Brain microvascular endothelial cell (primary cell): ENCODE results near the gene SCN3A.

Experiments used
- DNase-seq: peaks from one replicate; pipeline ENCODE4 v3.0.0-alpha.2; 2020
- H3K27ac ChIP-seq: fragments of 250-450 bp; sonication (Bioruptor Pico); 2 replicates; pipeline ENCODE4 v1.5.1; 2020; ENCODE audit warnings: mild to moderate bottlenecking, moderate library complexity
- H3K27me3 ChIP-seq: fragments of 250-450 bp; sonication (Bioruptor Pico); replicated peaks from 2 replicates; pipeline ENCODE4 v1.5.1; 2020; ENCODE audit warnings: mild to moderate bottlenecking
- H3K36me3 ChIP-seq: fragments of 250-450 bp; sonication (Bioruptor Pico); replicated peaks from 2 replicates; pipeline ENCODE4 v1.5.1; 2020; ENCODE audit warnings: mild to moderate bottlenecking
- H3K4me3 ChIP-seq: 2 replicates; pipeline ENCODE4 v1.5.1; 2011; ENCODE audit warnings: low read depth, mild to moderate bottlenecking, control low read depth, low read length, moderate library complexity
- in situ Hi-C: cut with HindIII; loops from 2 replicates; pipeline ENCODE4 v1.10.0; 2017; ENCODE audit warnings: low sequenced_read_pairs, low pct_ligation_motif_present
- TF ChIP-seq, protein P1 (sequence below): IDR thresholded peaks from 2 replicates; pipeline ENCODE4 v1.5.1; 2011; ENCODE audit warnings: low read depth, mild to moderate bottlenecking, moderate library complexity, low read length, control low read depth, inconsistent platforms; ENCODE audit errors: missing control alignments

The SCN3A gene

GRCh38 chr2:165086337-165086736 lies 117.5 kb downstream of the SCN3A start:
- H3K27me3 ChIP-seq: no peaks in the 10 kb centered on the region
- no peak for DNase-seq
- no peaks in the 10 kb centered on the region for H3K36me3 ChIP-seq
- no peak overlapping the region for H3K4me3 ChIP-seq
- no peak overlapping the region for H3K27ac ChIP-seq
- TF ChIP-seq, protein P1, sequence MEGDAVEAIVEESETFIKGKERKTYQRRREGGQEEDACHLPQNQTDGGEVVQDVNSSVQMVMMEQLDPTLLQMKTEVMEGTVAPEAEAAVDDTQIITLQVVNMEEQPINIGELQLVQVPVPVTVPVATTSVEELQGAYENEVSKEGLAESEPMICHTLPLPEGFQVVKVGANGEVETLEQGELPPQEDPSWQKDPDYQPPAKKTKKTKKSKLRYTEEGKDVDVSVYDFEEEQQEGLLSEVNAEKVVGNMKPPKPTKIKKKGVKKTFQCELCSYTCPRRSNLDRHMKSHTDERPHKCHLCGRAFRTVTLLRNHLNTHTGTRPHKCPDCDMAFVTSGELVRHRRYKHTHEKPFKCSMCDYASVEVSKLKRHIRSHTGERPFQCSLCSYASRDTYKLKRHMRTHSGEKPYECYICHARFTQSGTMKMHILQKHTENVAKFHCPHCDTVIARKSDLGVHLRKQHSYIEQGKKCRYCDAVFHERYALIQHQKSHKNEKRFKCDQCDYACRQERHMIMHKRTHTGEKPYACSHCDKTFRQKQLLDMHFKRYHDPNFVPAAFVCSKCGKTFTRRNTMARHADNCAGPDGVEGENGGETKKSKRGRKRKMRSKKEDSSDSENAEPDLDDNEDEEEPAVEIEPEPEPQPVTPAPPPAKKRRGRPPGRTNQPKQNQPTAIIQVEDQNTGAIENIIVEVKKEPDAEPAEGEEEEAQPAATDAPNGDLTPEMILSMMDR: no peak
- in situ Hi-C loops: no loop called here

DNA sequence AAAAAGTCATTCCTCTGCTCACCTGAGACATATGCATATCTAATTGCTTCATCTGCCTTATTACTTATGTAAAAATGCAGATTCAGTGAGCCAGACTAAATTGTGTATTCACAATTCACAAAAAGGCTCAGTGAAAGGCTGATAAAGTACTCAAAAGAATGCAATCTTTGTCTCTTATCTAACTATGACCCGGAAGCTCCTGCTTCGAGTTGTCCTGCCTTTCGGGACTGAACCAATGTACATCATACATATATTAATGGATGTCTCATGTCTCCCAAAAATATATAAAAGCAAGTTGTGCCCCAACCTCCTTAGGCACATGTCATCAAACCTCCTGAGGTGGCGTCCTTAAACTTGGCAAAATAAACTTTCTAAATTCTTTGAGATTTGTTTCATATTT lies 120.5 kb downstream of the SCN3A start:
- TF ChIP-seq, protein P1: no peak
- in situ Hi-C loops: no loop called here
- Histone ChIP-seq H3K27me3 (no peaks in the 10 kb centered on the region), H3K4me3 (no peak overlapping the region), H3K27ac (no peak overlapping the region), H3K36me3 (no peaks in the 10 kb centered on the region)
- no peak for DNase-seq

DNA sequence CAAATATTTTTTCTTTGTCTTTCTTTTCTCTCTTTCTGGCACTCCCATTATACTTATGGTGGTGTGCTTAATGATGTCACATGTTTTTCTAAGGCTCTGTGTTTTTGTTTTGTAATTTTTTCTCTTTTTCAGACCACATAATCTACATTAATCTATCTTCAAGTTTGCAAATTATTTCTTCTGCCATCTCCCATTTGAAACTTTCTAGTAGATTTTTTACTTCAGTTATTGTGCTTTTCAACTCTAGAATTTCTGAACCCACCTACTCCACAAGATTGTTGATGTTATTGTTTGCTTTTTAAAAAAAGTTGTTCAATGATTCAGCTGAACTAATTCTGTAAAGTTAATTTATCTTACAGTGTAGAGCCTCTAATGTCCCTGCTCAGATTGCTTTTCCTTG lies 121.4 kb downstream of the SCN3A start:
- Histone ChIP-seq H3K27ac (no peak overlapping the region), H3K4me3 (no peak overlapping the region), H3K36me3 (no peaks in the 10 kb centered on the region), H3K27me3 (no peaks in the 10 kb centered on the region)
- TF ChIP-seq, protein P1: no peak
- in situ Hi-C loops: no loop called here
- DNase-seq: no peak

DNA sequence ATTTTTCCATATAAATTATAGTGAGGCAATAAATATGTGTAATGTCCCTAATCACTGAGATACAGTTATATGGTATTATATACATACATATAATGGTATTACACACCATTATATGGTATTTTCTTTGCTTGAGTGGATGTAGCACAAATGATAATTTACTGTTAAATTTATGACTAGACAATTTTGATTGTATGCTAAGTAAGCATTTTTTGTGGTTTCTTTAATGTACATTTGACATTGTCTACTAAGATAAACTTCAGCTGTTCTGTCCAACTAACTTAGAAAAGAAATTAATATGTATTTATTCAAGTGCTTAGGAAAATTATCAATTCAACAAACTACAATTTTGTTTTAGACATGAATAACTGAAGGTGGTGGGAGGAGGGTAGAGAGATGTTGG lies 122.6 kb downstream of the SCN3A start:
- TF ChIP-seq, protein P1: no peak
- DNase-seq: no peak
- no peaks in the 10 kb centered on the region for H3K27me3 ChIP-seq
- H3K4me3 ChIP-seq: no peak overlapping the region
- no peaks in the 10 kb centered on the region for H3K36me3 ChIP-seq
- H3K27ac ChIP-seq: no peak overlapping the region
- in situ Hi-C loops: no loop called here

DNA sequence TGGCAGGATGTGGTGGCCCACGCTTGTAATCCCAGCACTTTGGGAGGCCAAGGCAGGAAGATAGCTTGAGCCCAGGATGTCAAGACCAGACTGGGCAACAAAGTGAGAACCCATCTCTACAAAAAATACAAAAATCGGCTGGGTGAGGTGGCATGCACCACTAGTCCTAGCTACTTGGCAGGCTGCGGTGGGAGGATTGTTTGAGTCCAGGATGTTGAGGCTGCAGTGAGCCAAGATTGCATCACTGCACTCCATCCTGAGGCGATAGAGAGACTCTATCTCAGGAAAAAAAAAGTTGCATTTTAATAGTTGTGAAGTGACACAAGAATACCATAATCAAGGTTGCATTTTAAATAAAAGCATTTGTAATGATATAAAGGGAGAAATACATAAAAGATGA lies 124.4 kb downstream of the SCN3A start:
- H3K27me3 ChIP-seq: no peaks in the 10 kb centered on the region
- TF ChIP-seq, protein P1: no peak
- no peaks in the 10 kb centered on the region for H3K36me3 ChIP-seq
- in situ Hi-C loops: no loop called here
- no peak overlapping the region for H3K27ac ChIP-seq
- no peak overlapping the region for H3K4me3 ChIP-seq
- no peak for DNase-seq

GRCh38 chr2:165078913-165079312 lies 124.9 kb downstream of the SCN3A start:
- TF ChIP-seq, protein P1: no peak
- in situ Hi-C loops: no loop called here
- no peak for DNase-seq
- no peaks in the 10 kb centered on the region for H3K27me3 ChIP-seq
- H3K4me3 ChIP-seq: no peak overlapping the region
- H3K27ac ChIP-seq: no peak overlapping the region
- H3K36me3 ChIP-seq: no peaks in the 10 kb centered on the region
